IPS DF 6.9 (cell line): ENCODE results near the gene VTCN1.

Experiments
- DNase-seq: peaks from one replicate; pipeline ENCODE4 v3.0.0-alpha.2; 2013; ENCODE audit warnings: low read depth, low spot score
- H3K27ac ChIP-seq: one replicate; pipeline ENCODE4 v1.5.1; 2013; ENCODE audit warnings: low read length, control low read depth
- H3K27me3 ChIP-seq: 2 replicates; pipeline ENCODE4 v1.6.1; 2013; ENCODE audit warnings: mild to moderate bottlenecking, low read length; ENCODE audit not compliant: control insufficient read depth, insufficient read depth
- H3K36me3 ChIP-seq: 2 replicates; pipeline ENCODE4 v1.6.1; 2013; ENCODE audit warnings: low read length; ENCODE audit not compliant: control insufficient read depth, insufficient read depth
- H3K4me1 ChIP-seq: 2 replicates; pipeline ENCODE4 v1.6.1; 2013; ENCODE audit warnings: low read length; ENCODE audit not compliant: control insufficient read depth, insufficient read depth
- H3K4me3 ChIP-seq: 2 replicates; pipeline ENCODE4 v1.5.1; 2013; ENCODE audit warnings: mild to moderate bottlenecking, low read length
- H3K9me3 ChIP-seq: 2 replicates; pipeline ENCODE4 v1.6.1; 2013; ENCODE audit warnings: low read length, inconsistent platforms; ENCODE audit not compliant: control insufficient read depth, insufficient read depth
- WGBS: extraction: QIAGEN DNeasy Blood & Tissue Kit; methylation state at CpG from one replicate; pipeline ENCODE4 v1.1.7; 2013; ENCODE audit warnings: mixed read lengths, missing lambda C conversion rate; ENCODE audit not compliant: insufficient read length, insufficient coverage; 5-methylcytosine and 5-hydroxymethylcytosine counted together

Gene VTCN1

GRCh38 chr1:117146575-117147340, 64.0 kb downstream of the VTCN1 start:
- H3K27me3 ChIP-seq, result no peaks in the 10 kb centered on the region
- no peak for DNase-seq
- WGBS, result no CpG with 5 or more reads among the region's 8 CpGs
- no peaks in the 10 kb centered on the region for H3K4me1 ChIP-seq
- no peaks in the 10 kb centered on the region for H3K36me3 ChIP-seq
- H3K27ac ChIP-seq, result no peak overlapping the region
- H3K4me3 ChIP-seq, result no peak overlapping the region
- no peaks in the 10 kb centered on the region for H3K9me3 ChIP-seq

GRCh38 chr1:117146072-117146471, 64.7 kb downstream of the VTCN1 start:
- Histone ChIP-seq H3K4me3 (no peak overlapping the region), H3K27me3 (no peaks in the 10 kb centered on the region), H3K27ac (no peak overlapping the region), H3K9me3 (no peaks in the 10 kb centered on the region), H3K4me1 (no peaks in the 10 kb centered on the region), H3K36me3 (no peaks in the 10 kb centered on the region)
- WGBS, result no CpG with 5 or more reads among the region's 2 CpGs
- no peak for DNase-seq

DNA sequence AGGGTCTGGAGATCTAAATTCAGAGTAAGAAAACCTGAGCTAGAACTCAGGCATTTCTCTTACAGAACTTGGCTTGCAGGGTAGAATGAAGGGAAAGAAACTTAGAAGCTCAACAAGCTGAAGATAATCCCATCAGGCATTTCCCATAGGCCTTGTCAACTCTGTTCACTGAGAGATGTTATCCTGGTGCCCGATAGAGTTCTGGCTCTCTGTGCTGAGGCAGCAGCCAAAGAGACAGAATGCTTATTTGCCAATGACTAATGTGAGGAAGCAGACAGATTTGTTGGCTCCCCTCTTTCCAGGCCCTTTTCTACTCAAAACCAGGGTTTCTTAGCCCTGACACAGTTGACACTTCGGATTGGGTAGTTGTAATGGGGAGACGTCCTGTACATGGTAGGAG, 66.9 kb downstream of the VTCN1 start:
- H3K27ac ChIP-seq, result no peak overlapping the region
- WGBS, result no CpG with 5 or more reads among the region's 3 CpGs
- H3K9me3 ChIP-seq, result no peaks in the 10 kb centered on the region
- no peaks in the 10 kb centered on the region for H3K36me3 ChIP-seq
- H3K4me1 ChIP-seq, result no peaks in the 10 kb centered on the region
- DNase-seq, result no peak
- H3K4me3 ChIP-seq, result no peak overlapping the region
- H3K27me3 ChIP-seq, result no peaks in the 10 kb centered on the region

DNA sequence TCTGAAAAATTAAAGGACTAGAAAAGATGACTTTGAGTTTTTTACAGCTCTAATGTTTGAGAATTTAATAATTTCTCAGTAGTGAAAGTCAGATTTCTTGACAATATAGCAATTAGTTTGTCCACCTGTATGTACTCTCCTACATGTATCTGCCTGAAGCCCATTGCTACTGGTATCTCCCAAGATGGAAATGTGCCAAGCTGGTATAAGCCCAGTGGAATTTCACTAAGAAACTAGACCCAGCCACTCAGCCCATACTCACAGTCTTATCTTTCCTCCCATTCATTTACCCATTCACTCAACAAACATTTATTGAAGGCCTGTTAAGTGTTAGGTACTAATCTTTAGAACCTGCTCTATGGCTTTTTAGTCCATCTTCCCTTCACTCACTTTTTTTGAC, 67.6 kb downstream of the VTCN1 start:
- Histone ChIP-seq H3K36me3 (no peaks in the 10 kb centered on the region), H3K9me3 (no peaks in the 10 kb centered on the region), H3K4me1 (no peaks in the 10 kb centered on the region), H3K4me3 (no peak overlapping the region), H3K27me3 (no peaks in the 10 kb centered on the region), H3K27ac (no peak overlapping the region)
- no peak for DNase-seq

DNA sequence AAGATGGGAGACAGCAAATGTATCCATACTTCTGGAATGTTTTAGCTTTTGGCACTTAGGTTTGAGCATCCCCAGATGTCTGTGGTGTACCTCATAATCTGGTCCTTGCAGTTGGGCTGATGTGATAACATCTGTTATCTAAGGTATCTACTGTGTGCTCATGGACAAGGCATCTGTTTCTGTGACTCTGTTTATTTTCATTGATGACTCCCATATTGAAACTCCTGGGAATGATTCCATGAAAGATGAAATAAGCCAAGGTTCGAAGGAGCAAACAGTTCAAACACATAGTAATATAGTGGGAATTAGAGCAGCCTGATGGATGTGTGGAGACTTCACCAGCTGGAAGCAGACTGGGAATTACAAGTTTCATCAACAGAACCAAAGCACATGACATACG, 68.5 kb downstream of the VTCN1 start:
- Histone ChIP-seq H3K9me3 (no peaks in the 10 kb centered on the region), H3K27ac (no peak overlapping the region), H3K4me1 (no peaks in the 10 kb centered on the region), H3K4me3 (no peak overlapping the region), H3K27me3 (no peaks in the 10 kb centered on the region), H3K36me3 (no peaks in the 10 kb centered on the region)
- no CpG with 5 or more reads among the region's 2 CpGs for WGBS
- DNase-seq, result no peak

DNA sequence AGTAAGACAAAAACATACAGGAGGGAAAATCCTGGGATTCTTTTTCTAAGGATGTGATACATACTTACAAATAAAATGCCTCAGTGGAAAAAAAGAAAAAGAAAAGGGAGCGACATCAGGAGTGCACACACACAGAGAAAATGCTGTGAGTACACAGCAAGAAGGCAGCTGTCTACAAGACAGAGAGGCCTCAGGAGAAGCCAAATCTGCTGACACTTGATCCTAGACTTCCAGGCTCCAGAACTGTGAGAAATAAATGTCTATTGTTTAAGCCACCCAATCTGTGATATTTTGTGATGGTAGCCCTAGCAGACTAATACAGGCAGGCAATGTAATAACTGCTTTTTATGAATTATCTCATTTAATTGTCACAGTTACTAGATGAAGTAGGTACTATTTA, 72.2 kb downstream of the VTCN1 start:
- H3K4me1 ChIP-seq, result peaks cover 4% of the 10 kb centered on the region
- H3K4me3 ChIP-seq, result no peak overlapping the region
- no CpG with 5 or more reads among the region's 1 CpG for WGBS
- no peak overlapping the region for H3K27ac ChIP-seq
- no peaks in the 10 kb centered on the region for H3K36me3 ChIP-seq
- H3K27me3 ChIP-seq, result no peaks in the 10 kb centered on the region
- DNase-seq, result no peak
- no peaks in the 10 kb centered on the region for H3K9me3 ChIP-seq

- no CpG with 5 or more reads among the region's 3 CpGs for WGBS
- no peaks in the 10 kb centered on the region for H3K27me3 ChIP-seq
These were observed 72.6 kb downstream of the VTCN1 start for GRCh38 chr1:117138106-117138505.

GRCh38 chr1:117137281-117137855, 73.4 kb downstream of the VTCN1 start:
- H3K27me3 ChIP-seq, result no peaks in the 10 kb centered on the region
- peaks cover 4% of the 10 kb centered on the region for H3K4me1 ChIP-seq
- no peak overlapping the region for H3K4me3 ChIP-seq
- H3K27ac ChIP-seq, result no peak overlapping the region
- DNase-seq, result no peak
- H3K9me3 ChIP-seq, result no peaks in the 10 kb centered on the region
- no peaks in the 10 kb centered on the region for H3K36me3 ChIP-seq
- no CpG with 5 or more reads among the region's 3 CpGs for WGBS

More at GRCh38 chr1:117138106-117138505, 72.6 kb downstream of the VTCN1 start:
- Histone ChIP-seq H3K27ac (no peak overlapping the region), H3K9me3 (no peaks in the 10 kb centered on the region), H3K4me3 (no peak overlapping the region), H3K4me1 (peaks cover 4% of the 10 kb centered on the region), H3K36me3 (no peaks in the 10 kb centered on the region)
- no peak for DNase-seq

- H3K9me3 ChIP-seq, result no peaks in the 10 kb centered on the region
- no peaks in the 10 kb centered on the region for H3K27me3 ChIP-seq
- no peak for DNase-seq
- H3K27ac ChIP-seq, result no peak overlapping the region
- WGBS, result no CpG with 5 or more reads among the region's 2 CpGs
- no peak overlapping the region for H3K4me3 ChIP-seq
- no peaks in the 10 kb centered on the region for H3K36me3 ChIP-seq
- H3K4me1 ChIP-seq, result peaks cover 4% of the 10 kb centered on the region
These were observed 74.0 kb downstream of the VTCN1 start for GRCh38 chr1:117136749-117137148.

DNA sequence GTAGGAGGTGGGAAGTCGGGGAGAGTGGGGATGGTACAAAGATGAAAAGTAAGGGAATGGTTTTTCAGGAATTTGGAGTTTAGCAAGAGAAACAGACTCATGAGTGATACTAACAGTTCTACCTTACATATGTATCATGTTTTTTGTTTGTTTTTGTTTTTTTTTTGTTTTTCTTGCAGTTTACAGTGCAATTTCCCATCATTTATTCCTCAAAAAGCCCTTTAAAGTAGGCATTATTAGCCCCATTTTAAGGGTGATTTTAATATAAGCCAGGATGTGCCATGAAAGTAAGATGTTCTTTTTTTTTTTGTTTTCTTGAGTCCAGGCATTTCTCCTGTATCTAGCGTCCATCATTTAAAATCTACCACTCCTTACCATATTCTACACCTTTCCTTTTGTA, 75.4 kb downstream of the VTCN1 start:
- Histone ChIP-seq H3K4me3 (no peak overlapping the region), H3K27me3 (no peaks in the 10 kb centered on the region), H3K9me3 (no peaks in the 10 kb centered on the region), H3K4me1 (peaks cover 4% of the 10 kb centered on the region), H3K27ac (no peak overlapping the region), H3K36me3 (no peaks in the 10 kb centered on the region)
- no CpG with 5 or more reads among the region's 2 CpGs for WGBS
- no peak for DNase-seq

- WGBS, result no CpG with 5 or more reads among the region's 4 CpGs
- no peaks in the 10 kb centered on the region for H3K36me3 ChIP-seq
- no peak for DNase-seq
- H3K27ac ChIP-seq, result no peak overlapping the region
- peaks cover 1% of the 10 kb centered on the region; the same call in 1 of the 2 replicates for H3K4me1 ChIP-seq
- no peak overlapping the region for H3K4me3 ChIP-seq
- H3K9me3 ChIP-seq, result no peaks in the 10 kb centered on the region
- no peaks in the 10 kb centered on the region for H3K27me3 ChIP-seq
These were observed 80.2 kb downstream of the VTCN1 start for GRCh38 chr1:117130526-117130925.
